M059J (cell line): ENCODE data around the gene STK16. TPM values are rescaled to one million over a fixed set of nuclear protein-coding genes. Genes with fewer than 3 reads are reported as not detected.

Source experiments
- DNase-seq: peaks from one replicate; pipeline ENCODE4 v3.0.0-alpha.2; 2012; ENCODE audit warnings: low read depth
- total RNA-seq: library from RNA; depleted of rRNA; stranded (reverse); fragments of >200 nt; shearing (Covaris generic); gene quantifications from 2 replicates; pipeline ENCODE4 v1.2.3, GENCODE V29; 2014

Gene STK16
- total RNA-seq, 1 experiment from 2014 or later = 33.7 TPM

DNA sequence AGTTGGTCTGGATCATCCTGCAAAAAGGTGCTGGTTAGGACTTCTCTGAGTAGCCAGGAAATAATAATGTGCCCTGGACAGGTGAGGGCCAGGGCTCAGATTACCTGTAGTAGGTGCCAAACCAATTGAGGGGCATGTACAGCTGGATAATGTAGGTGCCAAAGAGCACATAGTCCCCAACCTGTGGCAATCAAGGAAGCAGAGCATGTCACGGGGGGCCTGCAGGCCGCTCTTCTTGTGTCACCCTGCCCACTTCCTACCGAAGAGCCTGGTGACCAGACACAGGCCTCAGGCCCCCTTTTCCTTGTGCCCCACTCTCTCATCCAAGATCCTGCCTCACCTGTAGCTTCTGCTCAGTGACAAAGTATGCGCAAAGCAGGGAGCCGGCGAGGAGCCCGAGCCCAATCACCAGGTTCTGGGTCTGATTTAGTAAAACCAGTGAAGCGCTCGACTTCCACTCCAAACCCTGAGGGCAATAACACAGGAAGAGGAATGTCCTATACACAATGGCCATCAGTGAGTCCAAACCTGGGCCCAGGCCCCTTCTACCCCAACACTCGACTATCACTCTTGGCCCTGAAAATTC is 31.7 kb upstream of the STK16 start:
- no peak for DNase-seq

DNA sequence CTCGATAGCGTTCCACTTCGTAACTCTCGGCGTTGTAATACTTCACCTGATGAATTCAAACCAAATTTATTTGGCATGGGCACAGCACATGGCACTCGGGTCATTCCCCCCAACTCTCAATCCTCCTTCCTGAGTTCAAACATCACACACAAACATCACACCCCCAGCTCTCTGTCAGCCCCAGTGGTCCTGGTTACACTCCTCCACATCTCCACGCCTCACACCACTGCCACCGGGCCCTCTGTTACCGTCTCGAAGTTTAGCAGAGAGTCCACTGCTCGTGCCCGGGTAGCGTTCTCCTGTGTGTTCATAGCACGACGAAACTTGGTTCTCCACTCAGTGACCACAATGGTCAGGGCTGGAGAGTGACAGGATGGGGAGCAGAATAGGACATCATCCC is 31.1 kb upstream of the STK16 start:
- DNase-seq = no peak

DNA sequence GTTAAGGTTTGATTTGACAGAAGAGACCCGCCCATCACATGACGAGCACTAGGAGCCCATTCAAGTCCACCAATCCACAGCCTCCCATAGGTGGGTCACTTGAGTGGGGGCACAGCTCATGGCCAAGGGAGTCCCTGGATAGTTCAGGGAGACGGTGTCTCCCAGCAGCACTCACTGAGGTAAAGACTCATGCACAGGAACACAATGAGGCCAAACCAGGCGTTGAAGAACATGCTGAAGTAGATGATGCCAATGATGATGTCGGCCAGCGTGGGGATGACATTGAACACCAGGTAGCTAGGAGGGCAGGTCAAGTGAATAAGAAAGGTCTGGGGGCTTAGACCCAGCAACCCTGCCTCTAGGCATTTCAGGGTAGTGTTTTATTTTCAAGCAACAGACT is 30.5 kb upstream of the STK16 start:
- no peak for DNase-seq

DNA sequence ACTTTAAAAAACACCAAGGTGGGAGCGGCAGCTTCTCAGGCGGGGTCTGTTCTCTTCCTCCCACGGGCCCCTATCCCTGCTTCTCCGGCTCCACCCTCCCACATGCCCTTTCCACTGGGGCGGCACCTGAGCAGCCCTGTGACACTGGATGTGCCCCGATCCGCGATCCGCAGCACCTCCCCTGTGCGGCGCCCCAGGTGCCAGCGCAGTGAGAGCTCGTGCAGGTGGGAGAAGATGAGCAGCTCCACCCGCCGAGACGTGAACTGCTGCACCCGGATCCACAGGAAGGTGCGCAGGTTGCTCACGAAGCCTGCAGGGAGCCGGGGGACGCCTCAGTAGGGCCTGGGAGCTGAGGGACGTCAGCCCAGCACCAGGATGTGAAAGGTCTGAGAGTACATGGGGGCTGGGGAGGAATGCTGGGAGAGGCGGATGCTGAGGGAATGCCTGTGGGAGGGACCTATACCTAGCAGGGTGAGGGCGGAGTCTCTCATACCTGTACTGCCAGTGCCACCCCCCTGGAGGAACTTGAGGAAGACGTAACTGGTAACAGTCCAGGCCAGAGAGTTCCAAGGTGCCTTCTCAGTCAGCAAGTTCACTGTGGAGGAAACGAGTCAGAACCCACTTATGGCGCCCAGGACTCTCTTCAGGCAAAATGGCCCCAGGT is 29.3 kb upstream of the STK16 start:
- DNase-seq = no peak

DNA sequence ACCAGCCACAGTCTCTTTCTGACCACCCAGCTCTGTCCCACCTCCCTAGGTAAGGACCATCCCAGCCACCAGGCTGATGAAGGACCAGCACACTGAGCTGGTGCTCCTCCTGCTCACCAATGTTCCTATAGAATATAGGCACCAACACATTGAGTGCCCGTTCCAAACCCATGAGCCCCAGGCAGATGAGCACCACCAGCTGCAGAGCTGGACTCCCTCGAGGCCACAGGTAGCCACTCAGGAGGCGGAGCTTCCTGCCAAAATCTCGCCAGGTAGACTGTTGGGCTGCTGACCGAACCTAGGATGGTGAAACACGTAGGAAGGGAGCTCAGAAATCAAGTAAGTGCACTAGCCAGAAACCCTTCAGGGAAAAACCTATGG is 28.8 kb upstream of the STK16 start:
- DNase-seq = no peak

DNA sequence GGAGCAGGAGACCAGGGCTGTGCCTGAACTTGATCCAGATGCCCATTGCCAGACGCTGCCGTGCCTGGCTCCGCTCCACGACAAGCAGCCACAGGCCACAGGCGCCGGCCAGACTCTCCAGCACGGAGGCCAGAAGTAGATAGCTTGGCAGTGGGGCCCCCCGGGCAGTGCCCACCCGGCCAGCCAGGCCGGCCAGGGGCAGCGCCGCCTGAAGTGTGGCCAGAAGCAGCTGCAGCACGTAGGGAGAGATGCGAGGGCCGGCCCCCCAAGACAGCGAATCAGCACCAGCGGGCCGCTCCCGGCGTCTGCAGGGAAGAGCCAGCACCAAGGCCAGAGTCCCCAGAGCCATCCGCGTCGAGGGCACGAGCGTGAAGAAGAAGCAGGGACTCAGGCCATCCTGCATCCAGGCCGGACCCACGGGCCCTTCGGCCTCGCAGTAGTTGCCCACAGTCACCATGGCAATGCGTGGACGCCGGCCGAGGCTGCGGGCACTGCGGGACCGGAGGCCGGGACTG is 27.0 kb upstream of the STK16 start:
- DNase-seq = peak; percentile 82

DNA sequence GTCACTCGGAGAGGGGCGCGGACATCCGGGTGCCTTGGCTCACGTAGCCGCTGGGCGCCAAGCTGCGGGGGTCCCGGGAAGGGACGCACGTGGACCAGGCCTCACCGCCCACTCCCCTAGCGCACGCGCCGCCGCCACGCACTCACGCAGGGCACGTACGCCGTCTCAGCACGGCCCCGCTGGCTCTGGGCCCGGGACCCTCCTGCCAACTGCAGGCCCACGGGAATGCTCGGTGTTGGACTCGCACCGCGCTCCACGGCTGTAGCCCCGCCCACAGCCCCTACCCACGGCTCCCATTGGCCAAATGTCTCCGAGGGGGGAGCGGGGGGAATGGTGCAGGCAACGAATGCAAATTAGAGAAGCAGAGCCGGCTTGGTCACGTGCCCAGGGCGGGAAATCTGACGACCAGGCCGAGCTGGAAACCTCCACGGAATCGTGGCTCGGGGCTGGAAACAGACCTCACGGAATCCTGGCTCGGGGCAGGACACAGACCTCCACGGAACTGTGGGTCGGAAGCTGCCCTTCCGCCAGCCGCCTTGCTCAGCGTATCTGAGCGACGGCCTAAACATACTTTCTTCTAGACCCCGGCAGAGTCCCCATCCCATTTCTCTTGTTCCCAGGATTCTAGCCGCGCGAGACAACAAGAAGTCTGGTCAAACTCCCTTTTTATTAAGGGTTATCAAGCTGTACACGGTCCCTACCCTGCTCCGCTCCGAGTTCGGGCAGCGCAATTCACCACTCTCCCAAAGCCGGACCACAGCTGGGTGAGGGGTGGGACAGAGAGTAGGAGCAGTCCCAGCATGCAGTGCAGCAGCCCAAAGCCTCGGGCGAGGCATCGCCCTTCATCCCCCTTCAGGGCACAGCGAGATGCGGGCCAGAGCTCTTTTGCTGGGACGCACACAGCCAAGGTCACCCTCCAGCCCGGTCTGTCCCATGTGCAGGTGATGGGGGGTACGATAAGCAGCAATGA is 26.3 kb upstream of the STK16 start, which contains the start of gene ABCB6:
Gene ABCB6, minus strand, starts transcription at position 227 of the 970 bp plus-strand sequence. CDS start 285 bp downstream, outside the sequence.
- peak; percentile 91 for DNase-seq

DNA sequence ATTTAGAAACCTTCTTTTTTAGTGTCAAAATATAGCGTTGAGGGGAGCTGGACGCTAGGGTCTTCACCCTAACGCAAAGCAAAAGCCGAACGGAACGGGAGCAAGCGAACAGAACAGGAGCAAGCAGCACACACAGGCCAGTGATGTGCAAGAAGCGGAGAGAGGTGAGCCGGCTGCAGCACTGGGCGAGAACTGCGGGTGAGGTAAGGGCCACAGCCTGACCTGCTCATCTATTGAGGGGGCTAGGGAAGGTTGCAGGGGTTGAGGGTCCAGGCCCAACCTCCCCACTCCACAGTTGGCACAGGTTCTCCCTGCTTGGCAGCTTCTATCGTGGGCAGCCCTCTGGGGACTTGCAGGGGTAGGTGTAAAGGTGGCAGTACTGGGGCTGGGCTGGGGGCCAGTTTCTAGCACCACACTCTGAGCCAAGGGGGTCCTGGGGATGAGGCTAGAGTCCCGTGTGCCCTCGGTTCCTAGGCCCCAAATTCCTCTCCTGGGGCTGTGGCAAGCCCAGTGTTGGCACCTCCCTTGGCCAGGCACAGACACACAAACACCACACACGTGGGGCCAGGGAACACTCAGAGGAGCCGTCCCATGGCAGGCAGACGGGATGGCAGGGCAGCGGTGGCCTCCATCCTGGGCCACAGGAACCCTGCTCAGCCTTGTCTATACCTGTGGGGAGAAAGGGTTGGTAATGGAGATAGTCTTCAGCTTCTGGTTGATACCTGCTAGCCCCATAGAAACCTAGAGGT is 25.3 kb upstream of the STK16 start:
- DNase-seq = no peak

DNA sequence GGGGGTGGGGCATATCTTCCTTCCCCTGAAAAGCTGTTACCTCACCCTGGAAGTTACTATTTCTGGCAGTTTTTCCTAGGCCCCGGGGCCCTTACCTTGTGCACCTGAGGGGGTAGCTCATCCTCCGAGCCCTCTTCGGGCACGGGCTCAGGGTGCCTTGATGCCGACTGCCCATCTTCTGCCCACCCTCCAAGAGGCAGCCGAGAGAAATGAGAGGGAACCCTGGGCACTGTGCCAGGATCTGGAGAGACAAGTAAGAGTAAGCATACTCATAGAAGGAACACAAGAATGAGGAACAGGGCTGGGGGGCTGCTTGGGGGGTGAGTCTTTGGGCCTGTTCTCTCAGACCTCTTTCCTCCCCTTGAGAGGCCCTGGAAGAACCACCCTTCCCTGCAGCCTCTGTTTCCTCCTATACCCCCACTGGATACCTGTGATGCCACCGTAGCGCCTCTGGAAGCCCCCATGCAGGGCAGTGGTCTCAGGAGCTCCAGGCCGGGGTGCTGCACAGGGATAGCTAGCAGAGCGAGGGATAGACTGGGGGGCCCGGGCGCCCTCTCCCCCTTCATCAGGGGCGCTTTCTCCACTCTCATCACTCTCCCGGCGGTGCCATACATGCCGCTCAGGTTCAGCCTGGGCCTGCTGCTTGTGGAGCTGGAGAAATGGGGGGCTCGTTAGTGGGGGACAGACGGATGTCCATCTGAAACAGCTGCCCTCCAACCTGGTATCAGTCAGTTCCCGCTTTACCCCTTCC is 24.5 kb upstream of the STK16 start:
- DNase-seq = no peak

DNA sequence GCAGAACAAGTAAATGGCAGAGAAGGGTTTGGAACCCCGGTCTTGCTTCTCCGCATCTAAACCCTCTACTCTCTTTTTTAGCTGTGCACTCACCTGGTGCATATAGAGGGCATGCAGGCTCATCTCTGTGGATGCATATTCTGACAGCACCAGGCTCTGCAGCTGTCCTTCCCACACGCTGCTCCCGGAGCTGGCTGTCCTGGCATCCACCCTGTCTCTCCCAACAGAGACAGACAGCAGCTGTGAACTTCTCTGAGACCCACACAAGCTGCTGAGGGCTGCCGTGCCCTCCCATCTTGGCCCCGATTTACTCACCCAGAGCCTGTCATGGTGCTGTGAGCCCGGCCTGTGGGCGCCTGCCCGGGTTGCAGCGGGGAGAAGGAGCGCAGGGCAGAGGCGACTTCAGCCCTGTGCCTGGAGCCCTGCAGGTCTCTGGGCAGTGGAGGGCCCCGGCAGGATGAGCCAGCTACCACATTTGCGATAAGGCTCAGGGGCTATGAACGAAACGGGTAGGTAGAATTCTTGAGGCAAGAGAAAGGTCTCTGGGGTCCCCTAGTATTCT is 23.2 kb upstream of the STK16 start:
- DNase-seq = no peak

DNA sequence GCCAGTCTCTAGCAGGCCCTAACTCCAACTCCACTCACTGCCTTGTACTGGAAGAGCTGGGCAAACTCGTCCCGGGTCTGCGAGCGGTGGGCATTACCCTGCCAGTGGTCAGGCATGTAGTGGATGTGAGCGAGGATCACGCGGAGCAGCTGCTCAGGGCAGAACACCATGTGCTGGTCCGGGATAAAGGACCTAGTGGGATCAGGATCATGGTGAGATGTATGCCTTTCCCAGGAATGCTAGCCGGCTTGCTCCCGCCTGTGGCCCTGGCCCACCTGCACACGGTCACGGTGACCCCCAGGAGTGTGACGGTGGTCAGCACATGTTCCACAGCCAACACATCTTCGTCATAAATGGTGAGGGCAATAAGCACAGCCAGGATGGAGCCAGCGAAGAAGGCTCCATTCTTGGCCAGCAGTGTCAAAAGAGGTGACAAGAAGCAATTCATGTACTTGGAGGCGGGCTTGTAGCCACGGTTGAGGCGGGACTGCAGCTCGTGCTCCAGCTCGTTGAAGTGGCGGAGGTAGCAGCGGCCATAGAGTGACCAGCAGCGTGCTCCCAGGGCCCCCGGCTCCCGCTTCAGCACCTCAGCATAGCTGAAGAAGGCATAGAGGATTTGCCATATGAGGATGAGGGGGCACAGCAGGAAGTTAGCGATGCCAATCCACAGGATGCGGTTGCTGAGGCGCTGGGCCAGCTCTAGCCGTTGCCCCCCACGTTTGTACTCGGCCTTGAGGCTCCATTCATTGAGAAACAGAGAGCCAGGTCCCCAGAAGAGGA is 21.3 kb upstream of the STK16 start:
- no peak for DNase-seq

DNA sequence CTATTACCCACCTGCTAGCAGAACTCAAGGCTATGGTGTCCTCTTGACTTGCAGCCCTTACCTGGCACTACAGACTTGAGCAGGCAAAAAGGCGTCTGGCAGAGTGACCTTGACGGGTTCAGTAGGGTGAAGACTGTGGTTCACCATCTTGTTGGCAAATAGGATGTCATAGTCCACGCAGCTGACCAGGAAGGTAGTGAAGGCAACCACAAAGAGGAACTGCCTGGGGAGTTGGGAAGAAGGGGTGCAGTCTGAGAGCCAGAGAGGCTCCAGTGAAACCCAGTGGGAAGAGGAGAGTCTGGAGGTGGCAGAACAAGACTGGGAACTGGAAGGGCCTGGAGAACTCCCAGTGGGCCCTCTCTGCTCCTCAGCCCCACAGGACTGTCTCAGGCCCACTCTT is 19.9 kb upstream of the STK16 start:
- no peak for DNase-seq

DNA sequence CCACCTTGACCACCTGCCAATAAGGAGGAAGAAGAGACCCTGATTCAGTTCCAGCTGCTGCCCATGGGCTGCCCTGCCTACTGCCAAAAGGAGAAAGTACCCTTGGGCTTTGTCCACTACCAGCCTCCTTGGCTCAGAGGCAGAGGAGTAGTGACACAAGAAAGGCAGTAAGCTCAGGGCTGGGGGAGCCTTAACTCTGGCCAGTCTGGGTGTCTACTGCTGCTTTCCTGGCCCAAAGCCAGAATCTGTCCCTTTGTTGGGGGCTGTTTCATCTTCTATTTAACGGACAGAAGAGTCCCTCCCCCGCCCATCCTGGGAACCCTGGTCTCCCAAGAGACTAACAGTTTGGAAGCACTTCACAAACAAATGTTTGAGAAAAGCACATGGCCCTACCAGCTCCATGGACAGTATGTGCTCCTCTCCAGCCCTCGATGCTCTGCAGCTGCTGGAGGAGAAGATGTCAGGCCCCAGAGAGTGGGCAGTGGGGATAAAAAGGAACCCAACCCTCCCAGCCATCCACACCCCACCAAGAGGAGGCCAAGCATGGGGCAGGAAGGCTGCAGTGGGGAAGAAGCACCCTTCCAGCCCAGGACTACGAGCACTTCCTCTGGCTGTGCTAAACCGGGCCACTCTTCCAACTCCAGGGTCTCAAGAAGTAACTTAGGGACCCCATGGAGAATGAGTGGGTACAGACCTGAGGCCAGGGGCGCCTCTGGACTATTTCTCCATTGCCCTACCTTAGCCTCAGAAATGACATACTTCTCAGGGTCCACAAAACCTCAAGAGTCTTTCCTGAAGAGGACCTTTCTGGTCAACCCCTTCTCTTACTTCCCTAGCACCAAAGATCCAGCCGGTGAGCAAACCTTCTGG is 17.0 kb upstream of the STK16 start:
- no peak for DNase-seq

DNA sequence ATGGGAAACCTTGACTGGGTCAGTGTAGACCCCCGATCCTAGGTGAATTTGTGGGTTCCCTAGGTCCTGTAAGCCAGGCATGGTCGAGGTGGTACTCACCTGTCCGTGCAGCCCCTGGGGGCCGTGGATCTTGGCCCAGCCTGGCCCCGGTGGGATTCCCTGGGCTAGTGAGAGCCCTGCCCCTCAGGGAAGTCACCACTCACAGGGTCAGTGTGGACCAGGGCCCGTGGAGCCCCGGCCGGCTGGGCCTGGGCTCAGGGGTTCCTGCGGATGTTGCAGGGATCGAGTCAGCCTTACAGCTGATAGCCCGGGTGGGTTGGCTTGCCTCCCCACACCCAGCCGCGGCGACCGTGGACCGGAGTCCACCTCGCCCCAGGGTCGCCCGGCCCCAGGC is 16.4 kb upstream of the STK16 start:
- DNase-seq = no peak

DNA sequence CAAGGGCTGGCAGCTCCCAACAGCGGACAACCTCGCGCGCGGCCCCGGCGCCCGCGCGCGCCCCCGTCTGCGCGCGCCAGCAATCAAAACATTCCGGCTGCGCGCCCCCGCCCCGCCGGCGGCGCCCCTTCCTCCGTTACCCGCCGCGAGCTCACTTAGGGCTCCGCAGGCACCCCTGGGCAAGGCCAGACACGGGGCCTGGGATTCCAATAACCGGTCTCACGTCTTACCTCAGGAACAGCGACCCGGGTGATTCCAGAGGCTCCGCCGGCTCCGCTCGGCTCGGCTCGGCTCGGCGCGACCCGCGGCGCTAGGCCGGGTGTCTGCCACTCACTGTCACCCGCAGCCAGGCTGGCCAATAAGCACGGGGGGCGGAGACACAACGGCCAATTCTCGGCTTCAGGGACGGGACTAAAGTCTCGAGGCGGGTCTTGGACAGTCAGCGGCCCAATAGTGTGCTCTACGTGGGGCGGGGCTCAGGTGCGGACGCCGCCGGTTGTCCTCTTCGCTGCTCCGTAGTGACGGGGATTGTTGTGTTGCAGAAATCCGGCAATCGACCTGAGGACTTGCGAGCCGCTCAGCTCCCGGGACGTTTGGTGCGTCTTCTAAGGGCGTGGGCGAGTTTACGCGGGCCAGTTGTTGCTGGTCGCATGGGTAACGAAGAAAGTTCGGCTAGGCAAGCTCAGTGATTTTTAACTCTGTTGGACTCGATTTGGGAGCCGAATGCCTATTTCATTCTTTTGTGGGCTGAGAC is 15.8 kb upstream of the STK16 start, which contains the start of the genes ANKZF1 and ATG9A:
Gene ANKZF1, plus strand, starts transcription at position 502 of the 754 bp plus-strand sequence. CDS start 452 bp downstream, outside the sequence.
Gene ATG9A, minus strand, starts transcription at position 332 of the 754 bp plus-strand sequence. CDS start 1,612 bp downstream, outside the sequence.
- DNase-seq = peak; percentile 99

DNA sequence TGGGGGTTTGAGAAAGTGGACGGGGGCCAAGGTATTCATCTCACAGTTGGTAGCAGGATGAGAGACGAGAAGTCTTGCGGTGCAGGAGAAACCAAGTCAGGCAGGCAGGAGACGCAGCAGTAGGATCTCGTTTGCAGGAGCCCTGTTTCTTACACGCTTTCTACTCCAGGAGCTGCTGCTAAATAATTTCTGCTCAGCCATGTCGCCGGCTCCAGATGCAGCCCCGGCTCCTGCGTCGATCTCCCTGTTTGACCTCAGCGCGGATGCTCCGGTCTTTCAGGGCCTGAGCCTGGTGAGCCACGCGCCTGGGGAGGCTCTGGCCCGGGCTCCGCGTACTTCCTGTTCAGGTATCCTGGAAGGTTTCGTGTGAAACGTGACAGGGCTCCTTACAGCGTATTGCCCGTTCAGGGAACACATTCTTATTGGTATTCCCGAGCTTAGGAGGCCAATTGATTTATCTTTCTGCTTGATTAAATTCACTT is 15.2 kb upstream of the STK16 start:
- peak; percentile 81 for DNase-seq

DNA sequence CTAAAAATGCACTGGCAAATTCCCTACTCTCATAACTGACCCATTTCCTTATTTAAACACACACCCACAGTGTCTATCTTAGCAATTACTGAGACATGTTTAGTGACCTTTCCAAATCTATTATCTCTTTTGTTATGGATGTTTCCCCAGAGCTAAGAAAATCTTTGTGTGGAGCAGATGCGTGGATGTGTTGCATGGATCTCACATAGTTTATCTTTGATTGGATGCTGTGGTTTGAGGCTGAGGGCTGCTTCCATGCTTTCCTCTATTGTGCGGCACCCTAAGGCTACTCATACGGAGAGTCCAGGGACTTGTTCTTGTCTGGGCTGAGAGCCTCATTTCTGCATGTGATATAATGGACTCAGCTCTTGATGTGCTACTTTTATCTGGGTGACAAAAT is 10.9 kb upstream of the STK16 start:
- no peak for DNase-seq
